Neural cell (in vitro differentiated cells): ENCODE results near the gene PRDM8.

Experiments used
- EP300 ChIP-seq: fragments of 450-650 bp; conservative IDR thresholded peaks from 2 replicates; pipeline ENCODE4 v1.6.1; 2014; ENCODE audit warnings: antibody characterized with exemption, mild to moderate bottlenecking, moderate library complexity; ENCODE audit not compliant: poor library complexity, severe bottlenecking
- POLR2AphosphoS5 ChIP-seq: IDR thresholded peaks from 2 replicates; pipeline ENCODE4 v1.6.1; 2012
- SMC3 ChIP-seq: fragments of 450-650 bp; conservative IDR thresholded peaks from 2 replicates; pipeline ENCODE4 v1.6.1; 2014; ENCODE audit warnings: antibody characterized with exemption, mild to moderate bottlenecking, moderate library complexity; ENCODE audit not compliant: poor library complexity
- TF ChIP-seq, protein P1 (sequence below): fragments of 450-650 bp; IDR thresholded peaks from 2 replicates; pipeline ENCODE4 v1.5.1; 2014; ENCODE audit warnings: antibody characterized with exemption, mild to moderate bottlenecking, moderate library complexity; ENCODE audit not compliant: poor library complexity, severe bottlenecking

GRCh38 chr4:80226094-80226493 is 28.8 kb downstream of the PRDM8 start:
- TF ChIP-seq POLR2AphosphoS5 (no peak), SMC3 (no peak), EP300 (no peak)
- TF ChIP-seq, protein P1, sequence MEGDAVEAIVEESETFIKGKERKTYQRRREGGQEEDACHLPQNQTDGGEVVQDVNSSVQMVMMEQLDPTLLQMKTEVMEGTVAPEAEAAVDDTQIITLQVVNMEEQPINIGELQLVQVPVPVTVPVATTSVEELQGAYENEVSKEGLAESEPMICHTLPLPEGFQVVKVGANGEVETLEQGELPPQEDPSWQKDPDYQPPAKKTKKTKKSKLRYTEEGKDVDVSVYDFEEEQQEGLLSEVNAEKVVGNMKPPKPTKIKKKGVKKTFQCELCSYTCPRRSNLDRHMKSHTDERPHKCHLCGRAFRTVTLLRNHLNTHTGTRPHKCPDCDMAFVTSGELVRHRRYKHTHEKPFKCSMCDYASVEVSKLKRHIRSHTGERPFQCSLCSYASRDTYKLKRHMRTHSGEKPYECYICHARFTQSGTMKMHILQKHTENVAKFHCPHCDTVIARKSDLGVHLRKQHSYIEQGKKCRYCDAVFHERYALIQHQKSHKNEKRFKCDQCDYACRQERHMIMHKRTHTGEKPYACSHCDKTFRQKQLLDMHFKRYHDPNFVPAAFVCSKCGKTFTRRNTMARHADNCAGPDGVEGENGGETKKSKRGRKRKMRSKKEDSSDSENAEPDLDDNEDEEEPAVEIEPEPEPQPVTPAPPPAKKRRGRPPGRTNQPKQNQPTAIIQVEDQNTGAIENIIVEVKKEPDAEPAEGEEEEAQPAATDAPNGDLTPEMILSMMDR: no peak
